Mesothelial cell of epicardium (in vitro differentiated cells): ENCODE results near the gene NT5DC2. TPM values are rescaled to one million over a fixed set of nuclear protein-coding genes. Genes with fewer than 3 reads are reported as not detected.

Experiments
- DNase-seq, 2 experiments: peaks; one replicate each; pipeline ENCODE4 v3.0.0; 2021; ENCODE audit warnings: low spot score in 2 of 2; ENCODE audit not compliant: unreplicated experiment in 2 of 2
- H3K27ac Mint-ChIP-seq: 2 replicates; pipeline ENCODE4 v1.8.0; 2021; ENCODE audit warnings: mixed read lengths
- H3K27me3 Mint-ChIP-seq: 2 replicates; pipeline ENCODE4 v1.8.0; 2021; ENCODE audit warnings: low read depth, mixed read lengths
- H3K36me3 Mint-ChIP-seq: 2 replicates; pipeline ENCODE4 v1.8.0; 2021; ENCODE audit warnings: mixed read lengths
- H3K4me1 Mint-ChIP-seq: 2 replicates; pipeline ENCODE4 v1.8.0; 2021; ENCODE audit warnings: mixed read lengths
- H3K4me3 Mint-ChIP-seq: 2 replicates; pipeline ENCODE4 v1.8.0; 2021; ENCODE audit warnings: mild to moderate bottlenecking, moderate library complexity, mixed read lengths
- H3K9me3 Mint-ChIP-seq: 2 replicates; pipeline ENCODE4 v1.8.0; 2021; ENCODE audit warnings: mixed read lengths
- CTCF ChIP-seq: fragments of 200-600 bp; sonication (generic); IDR thresholded peaks from one replicate; pipeline ENCODE4 v1.5.0; 2021; ENCODE audit warnings: antibody characterized with exemption; ENCODE audit not compliant: unreplicated experiment
- total RNA-seq: library from RNA; stranded (reverse); gene quantifications from 3 replicates; pipeline ENCODE4 v1.2.1, GENCODE V29; 2021

The NT5DC2 gene
- total RNA-seq, 1 donor from 2014 or later: 266 TPM

GRCh38 chr3:52477076-52477795 is 56.4 kb downstream of the NT5DC2 start:
- H3K4me1 Mint-ChIP-seq: no peaks in the 10 kb centered on the region
- H3K36me3 Mint-ChIP-seq: peaks cover 42% of the 10 kb centered on the region
- H3K9me3 Mint-ChIP-seq: no peaks in the 10 kb centered on the region
- H3K4me3 Mint-ChIP-seq: no peak overlapping the region
- no peak overlapping the region for H3K27ac Mint-ChIP-seq
- H3K27me3 Mint-ChIP-seq: no peaks in the 10 kb centered on the region
- DNase-seq: no peak
- TF ChIP-seq CTCF: no peak

Other genes with a start within 250 kb of the NT5DC2 start
- gene GLYCTK, start 246.0 kb downstream of the NT5DC2 start, total RNA-seq: 9.0 to 10.7 TPM (median 10.6 TPM) in 3 replicates
- 8.2 to 9.5 TPM (median 8.4 TPM) in 3 replicates for gene DNAH1, start 217.5 kb downstream of the NT5DC2 start, total RNA-seq
- gene BAP1, start 123.8 kb downstream of the NT5DC2 start, total RNA-seq: 96.2 to 106 TPM (median 104 TPM) in 3 replicates
- 4.1 to 6.6 TPM (median 5.3 TPM) in 3 replicates for gene PHF7, start 123.2 kb downstream of the NT5DC2 start, total RNA-seq
- 0.35 to 0.80 TPM (median 0.66 TPM) in 3 replicates for gene SEMA3G, start 88.8 kb downstream of the NT5DC2 start, total RNA-seq
- gene TNNC1, start 79.8 kb downstream of the NT5DC2 start, total RNA-seq: 4.0 to 5.2 TPM (median 4.6 TPM) in 3 replicates
- 235 to 242 TPM (median 240 TPM) in 3 replicates for gene NISCH, start 78.3 kb downstream of the NT5DC2 start, total RNA-seq
- 0.29 to 0.71 TPM (median 0.66 TPM) in 3 replicates for gene STAB1, start 38.5 kb downstream of the NT5DC2 start, total RNA-seq
- gene UQCC5, start 2.7 kb upstream of the NT5DC2 start, total RNA-seq: 12.7 to 13.0 TPM (median 12.9 TPM) in 3 replicates
- gene PBRM1, start 152.1 kb upstream of the NT5DC2 start, total RNA-seq: 90.1 to 92.4 TPM (median 91.2 TPM) in 3 replicates
- 105 to 120 TPM (median 116 TPM) in 3 replicates for gene GNL3, start 152.2 kb upstream of the NT5DC2 start, total RNA-seq
- 73.0 to 79.2 TPM (median 76.2 TPM) in 3 replicates for gene GLT8D1, start 171.9 kb upstream of the NT5DC2 start, total RNA-seq
- 81.9 to 82.7 TPM (median 82.5 TPM) in 3 replicates for gene SPCS1, start 172.2 kb upstream of the NT5DC2 start, total RNA-seq
- 32.3 to 33.5 TPM (median 32.9 TPM) in 3 replicates for gene NEK4, start 237.1 kb upstream of the NT5DC2 start, total RNA-seq
- gene ITIH1, start 243.7 kb upstream of the NT5DC2 start, total RNA-seq: not detected in 3 replicates